ENCODE measurements around the gene TRIM23. TPM values are rescaled to one million over a fixed set of nuclear protein-coding genes. Genes with fewer than 3 reads are reported as not detected.
A peak's percentile ranks its signal among the peaks of the same experiment; 100 is the strongest.

The TRIM23 gene
- total and polyA plus RNA-seq, 4 donors, result 4.1 to 28.5 (median 8.1) TPM

DNA sequence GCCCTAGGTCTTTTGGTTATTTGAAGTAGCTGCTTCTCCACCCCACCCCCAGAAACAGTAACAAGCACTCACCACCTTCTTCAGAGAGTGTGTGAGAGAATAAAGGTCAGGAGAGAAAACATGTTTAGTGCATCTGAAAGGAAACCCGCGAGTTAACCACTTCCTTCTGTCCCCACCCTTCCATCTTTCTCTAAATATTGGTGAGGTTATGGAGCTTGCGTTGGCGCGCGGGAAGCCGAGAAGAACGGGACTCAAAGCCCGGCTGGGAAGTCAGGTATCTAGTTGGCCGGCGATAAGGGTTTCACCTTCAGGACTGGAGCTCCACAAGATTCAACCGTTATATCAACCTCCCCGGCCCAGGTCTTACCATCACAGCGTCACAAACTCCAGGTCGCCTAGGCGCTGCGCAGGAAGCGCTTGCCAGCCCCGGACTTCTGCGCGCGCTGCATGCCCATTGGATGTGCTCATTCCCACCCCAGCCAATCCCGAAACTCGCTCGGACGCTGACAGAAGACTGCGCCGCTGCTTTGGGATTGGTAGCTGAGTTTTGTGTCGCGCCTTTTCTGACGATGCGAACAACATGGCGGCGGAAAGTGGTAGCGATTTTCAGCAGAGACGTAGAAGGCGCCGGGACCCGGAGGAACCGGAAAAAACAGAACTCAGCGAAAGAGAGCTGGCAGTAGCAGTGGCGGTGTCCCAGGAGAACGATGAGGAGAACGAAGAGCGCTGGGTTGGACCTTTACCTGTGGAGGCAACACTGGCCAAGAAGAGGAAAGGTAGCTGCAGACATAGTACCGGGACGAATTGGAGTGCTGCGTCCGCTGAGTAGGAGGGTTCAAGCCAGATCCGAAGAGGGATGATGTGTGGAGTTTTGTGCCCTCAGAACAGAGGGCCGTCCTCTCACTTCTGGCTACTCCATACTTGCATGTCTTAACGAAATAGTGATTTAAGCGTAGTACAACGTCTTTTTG, 61.1 kb downstream of the TRIM23 start, which contains the start of the genes CENPK and PPWD1:
CENPK (minus strand) TSS at position 438 of the 971 bp plus-strand sequence. CDS start 8,261 bp downstream, outside the sequence.
PPWD1 (plus strand) TSS at position 566 of the 971 bp plus-strand sequence; CDS start at position 581, 15 bp downstream.
- peak within 1 kb of the TSS; percentile 67 to 99 for H3K9ac ChIP-seq (ENCODE audit: insufficient read depth in 1 of 2, low read length in 2 of 2)
- no peaks in the 10 kb centered on the region for H3K27me3 ChIP-seq (ENCODE audit: control insufficient read depth in 3 of 3, insufficient read depth in 3 of 3, low read length in 2 of 3)
- H3K27ac ChIP-seq (ENCODE audit: low read depth in 1 of 2, low read length in 1 of 2), result peak within 1 kb of the TSS in 1 of 2 donors; percentile 98
- TF ChIP-seq, protein P1, sequence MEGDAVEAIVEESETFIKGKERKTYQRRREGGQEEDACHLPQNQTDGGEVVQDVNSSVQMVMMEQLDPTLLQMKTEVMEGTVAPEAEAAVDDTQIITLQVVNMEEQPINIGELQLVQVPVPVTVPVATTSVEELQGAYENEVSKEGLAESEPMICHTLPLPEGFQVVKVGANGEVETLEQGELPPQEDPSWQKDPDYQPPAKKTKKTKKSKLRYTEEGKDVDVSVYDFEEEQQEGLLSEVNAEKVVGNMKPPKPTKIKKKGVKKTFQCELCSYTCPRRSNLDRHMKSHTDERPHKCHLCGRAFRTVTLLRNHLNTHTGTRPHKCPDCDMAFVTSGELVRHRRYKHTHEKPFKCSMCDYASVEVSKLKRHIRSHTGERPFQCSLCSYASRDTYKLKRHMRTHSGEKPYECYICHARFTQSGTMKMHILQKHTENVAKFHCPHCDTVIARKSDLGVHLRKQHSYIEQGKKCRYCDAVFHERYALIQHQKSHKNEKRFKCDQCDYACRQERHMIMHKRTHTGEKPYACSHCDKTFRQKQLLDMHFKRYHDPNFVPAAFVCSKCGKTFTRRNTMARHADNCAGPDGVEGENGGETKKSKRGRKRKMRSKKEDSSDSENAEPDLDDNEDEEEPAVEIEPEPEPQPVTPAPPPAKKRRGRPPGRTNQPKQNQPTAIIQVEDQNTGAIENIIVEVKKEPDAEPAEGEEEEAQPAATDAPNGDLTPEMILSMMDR (IDR thresholded peaks at IDR 0.05; ENCODE audit: control extremely low read depth, extremely low read depth), result no peak
- peaks cover 0 to 25% (median 4%) of the 10 kb centered on the region in 5 donors for H3K4me1 ChIP-seq (ENCODE audit: control insufficient read depth in 5 of 5, insufficient read depth in 5 of 5, low read length in 5 of 5)
- ATAC-seq (ENCODE audit: insufficient read depth, low FRiP score) (peak; percentile 99), DNase-seq (peak; percentile 97 to 98 (median 98))
- peak within 1 kb of the TSS; percentile 96 for H3K4me3 ChIP-seq
- WGBS, 2 donors, result 0% methylated on average over 54 of the region's 54 CpGs
- peaks cover 0 to 9% (median 1%) of the 10 kb centered on the region in 4 donors for H3K36me3 ChIP-seq (ENCODE audit: control insufficient read depth in 4 of 4, insufficient read depth in 4 of 4, low read length in 4 of 4)
- H3K9me3 ChIP-seq (ENCODE audit: control insufficient read depth in 4 of 4, insufficient read depth in 3 of 4, low read length in 3 of 4), result no peaks in the 10 kb centered on the region

DNA sequence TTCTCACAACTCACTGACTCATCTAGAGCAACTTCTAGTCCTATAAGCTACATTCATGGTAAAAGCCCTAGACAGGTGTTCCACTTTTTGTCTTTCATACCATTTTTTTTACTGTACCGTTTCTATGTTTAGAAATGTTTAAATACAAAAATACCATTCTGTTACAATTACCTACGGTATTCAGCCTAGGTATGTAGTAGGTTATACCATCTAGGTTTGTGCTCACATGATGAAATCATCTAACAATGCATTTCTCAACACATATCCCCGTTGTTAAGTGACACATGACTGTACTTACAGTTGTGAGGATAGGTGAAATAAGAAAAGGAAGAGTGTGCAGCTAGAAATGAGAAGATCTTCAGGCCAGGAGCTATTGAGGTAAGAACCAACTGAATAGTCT, 67.4 kb downstream of the TRIM23 start:
- WGBS, 2 donors, result 79 to 83% methylated on average over 3 of the region's 3 CpGs
- H3K4me1 ChIP-seq (ENCODE audit: control insufficient read depth in 5 of 5, insufficient read depth in 5 of 5, low read length in 5 of 5), result peaks cover 0 to 4% (median 0%) of the 10 kb centered on the region in 5 donors
- no peak for DNase-seq
- no peak for ATAC-seq (ENCODE audit: insufficient read depth, low FRiP score)
- H3K9me3 ChIP-seq (ENCODE audit: control insufficient read depth in 4 of 4, insufficient read depth in 3 of 4, low read length in 3 of 4), result no peaks in the 10 kb centered on the region
- peaks cover 0 to 13% (median 0%) of the 10 kb centered on the region in 4 donors for H3K36me3 ChIP-seq (ENCODE audit: control insufficient read depth in 4 of 4, insufficient read depth in 4 of 4, low read length in 4 of 4)
- TF ChIP-seq, protein P1 (IDR thresholded peaks at IDR 0.05; ENCODE audit: control extremely low read depth, extremely low read depth), result no peak
- H3K9ac ChIP-seq (ENCODE audit: insufficient read depth in 1 of 2, low read length in 2 of 2), result no peak overlapping the region
- H3K4me3 ChIP-seq, result no peak overlapping the region
- no peak overlapping the region for H3K27ac ChIP-seq (ENCODE audit: low read depth in 1 of 2, low read length in 1 of 2)
- H3K27me3 ChIP-seq (ENCODE audit: control insufficient read depth in 3 of 3, insufficient read depth in 3 of 3, low read length in 2 of 3), result no peaks in the 10 kb centered on the region

DNA sequence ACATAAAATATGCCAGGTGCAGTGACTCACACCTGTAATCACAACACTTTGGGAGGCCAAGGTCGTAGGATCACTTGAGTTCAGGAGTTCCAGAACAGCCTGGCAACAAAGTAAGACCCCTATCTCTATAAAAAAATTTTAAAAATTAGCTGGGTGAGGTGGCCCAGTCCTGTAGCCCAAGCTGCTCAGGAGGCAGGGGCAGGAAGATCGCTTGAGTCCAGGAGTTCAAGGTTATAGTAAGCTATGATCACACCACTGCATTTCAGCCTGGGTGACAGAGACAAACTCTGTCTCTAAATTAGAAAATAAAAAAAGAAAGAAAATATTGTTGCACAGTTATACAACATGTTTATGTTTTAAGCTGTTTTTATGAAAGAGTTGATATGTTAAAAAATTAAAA, 68.0 kb downstream of the TRIM23 start:
- Histone ChIP-seq H3K9ac (ENCODE audit: insufficient read depth in 1 of 2, low read length in 2 of 2) (no peak overlapping the region), H3K36me3 (ENCODE audit: control insufficient read depth in 4 of 4, insufficient read depth in 4 of 4, low read length in 4 of 4) (peaks cover 0 to 13% (median 0%) of the 10 kb centered on the region in 4 donors), H3K9me3 (ENCODE audit: control insufficient read depth in 4 of 4, insufficient read depth in 3 of 4, low read length in 3 of 4) (no peaks in the 10 kb centered on the region), H3K4me3 (no peak overlapping the region), H3K27me3 (ENCODE audit: control insufficient read depth in 3 of 3, insufficient read depth in 3 of 3, low read length in 2 of 3) (no peaks in the 10 kb centered on the region), H3K4me1 (ENCODE audit: control insufficient read depth in 5 of 5, insufficient read depth in 5 of 5, low read length in 5 of 5) (no peaks in the 10 kb centered on the region), H3K27ac (ENCODE audit: low read depth in 1 of 2, low read length in 1 of 2) (no peak overlapping the region)
- TF ChIP-seq, protein P1 (IDR thresholded peaks at IDR 0.05; ENCODE audit: control extremely low read depth, extremely low read depth), result no peak
- 86 to 95% methylated on average over 2 of the region's 2 CpGs for WGBS, 2 donors
- ATAC-seq (ENCODE audit: insufficient read depth, low FRiP score), result no peak
- DNase-seq, result no peak
